Jurkat, Clone E6-1 (cell line): ENCODE data around the gene NRTN.
"Not testable (repeated sequence)": the region's sequence is repeated elsewhere in the genome, so short reads cannot be mapped to it uniquely, and the experiment has no call there.

Experiments
- DNase-seq: peaks from one replicate; pipeline ENCODE4 v3.0.0-alpha.2; 2011; ENCODE audit warnings: low read depth, low spot score
- H3K4me3 ChIP-seq: 2 replicates; pipeline ENCODE4 v1.5.1; 2011; ENCODE audit warnings: mild to moderate bottlenecking, low read length, control low read depth, moderate library complexity

Gene NRTN

DNA sequence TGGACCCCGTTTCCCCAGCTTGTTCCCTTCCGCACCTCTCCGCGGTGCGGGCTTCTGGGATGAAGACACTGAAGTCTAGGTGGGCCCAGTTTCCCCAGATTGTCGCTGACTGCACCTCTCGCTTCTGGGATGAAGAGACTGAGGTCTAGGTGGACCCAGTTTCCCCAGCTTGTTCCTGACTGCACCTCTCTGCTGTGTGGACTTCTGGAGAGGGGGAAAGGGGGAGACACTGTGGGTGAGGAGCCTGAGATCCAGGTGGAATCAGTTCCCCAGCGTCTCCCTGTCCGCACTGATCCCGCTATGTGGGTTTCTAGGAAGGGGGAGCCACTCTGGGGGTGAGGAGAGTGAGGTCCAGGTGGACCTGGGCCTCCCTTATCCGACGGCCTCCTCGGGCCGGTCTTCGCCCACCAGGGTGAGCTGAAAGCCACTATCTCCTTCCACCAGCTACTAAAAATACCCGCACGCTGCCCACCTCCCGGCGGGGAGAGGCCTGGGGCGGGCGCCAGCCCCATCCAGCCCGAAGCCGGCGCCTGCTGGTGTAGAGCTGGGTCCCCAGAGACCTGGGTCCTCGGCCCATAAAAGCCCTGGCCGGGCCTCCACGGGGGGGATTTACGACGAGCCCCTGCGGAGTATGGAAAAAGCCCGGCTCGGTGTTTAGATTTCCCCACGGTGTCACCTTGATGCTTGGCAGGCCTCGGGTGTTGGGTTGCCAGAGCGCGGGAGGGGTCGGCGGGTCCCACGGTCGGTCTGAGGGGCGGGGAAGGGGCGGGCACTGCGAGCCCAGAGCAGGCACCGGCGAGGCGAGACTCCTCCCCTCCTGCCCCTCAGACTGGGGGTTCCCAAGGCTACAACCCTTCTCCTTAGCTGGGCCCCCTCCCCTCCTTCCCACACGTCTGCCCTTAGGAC lies 24.0 kb downstream of the NRTN start:
- peak overlapping the region; percentile 96 for H3K4me3 ChIP-seq
- DNase-seq = no peak

DNA sequence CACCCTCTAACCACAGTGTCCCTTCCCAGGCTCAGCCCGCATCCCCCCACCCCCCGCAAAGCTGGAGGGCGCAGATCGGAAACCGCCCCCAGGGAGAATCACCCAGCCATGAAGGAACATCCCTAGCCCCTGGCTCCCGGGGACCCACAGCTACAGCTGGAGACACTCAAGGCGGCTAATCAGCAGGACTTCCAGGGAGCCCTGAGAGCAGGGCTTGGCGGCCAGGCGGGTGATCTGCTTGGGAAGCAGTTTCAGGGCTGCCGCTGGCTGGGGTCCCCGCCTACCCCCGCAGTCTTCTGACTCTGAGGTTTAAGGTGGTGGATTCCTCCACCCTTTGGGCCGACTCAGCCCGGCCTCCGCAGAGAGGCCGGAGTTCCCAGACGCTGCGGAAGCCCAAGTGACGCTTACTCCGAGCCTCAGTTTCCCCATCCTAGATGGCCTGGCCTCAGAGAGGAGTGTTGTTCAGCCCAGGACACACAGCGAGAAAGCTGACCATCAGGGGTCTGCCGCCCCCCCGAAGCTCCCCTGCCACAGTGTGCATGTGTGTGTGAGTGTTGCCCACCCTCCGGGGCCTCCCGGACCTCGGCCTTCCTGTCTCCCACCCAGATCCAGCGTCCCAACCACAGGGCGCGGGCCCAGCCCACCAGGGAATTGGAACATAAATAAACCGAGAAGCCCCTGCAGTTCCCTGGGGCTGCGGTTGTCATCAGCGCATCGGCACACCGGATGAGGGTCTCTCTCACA lies 24.9 kb downstream of the NRTN start:
- H3K4me3 ChIP-seq = peak overlapping the region; percentile 96

DNA sequence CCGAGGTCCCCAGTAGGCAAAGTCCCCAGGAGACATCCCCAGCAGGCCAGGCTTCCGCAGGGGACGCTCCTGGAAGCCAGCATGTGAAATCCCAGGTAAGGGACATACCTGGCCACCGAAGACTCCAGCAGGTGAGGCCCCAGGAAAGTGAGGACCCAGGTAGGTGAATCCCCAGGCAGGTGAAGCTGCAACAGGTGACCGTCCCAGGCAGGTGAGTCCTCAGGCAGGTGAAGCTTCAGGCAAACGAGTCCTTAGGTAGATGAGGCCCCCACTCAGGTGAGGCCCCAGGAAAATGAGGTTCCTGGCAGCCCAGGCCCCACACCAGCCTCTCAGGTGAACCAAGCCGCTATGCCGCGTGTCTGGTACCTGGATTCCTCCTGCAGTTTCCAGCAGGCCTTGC lies 26.3 kb downstream of the NRTN start:
- no peak overlapping the region for H3K4me3 ChIP-seq
- no peak for DNase-seq

More for the DNA sequence above, 24.9 kb downstream of the NRTN start:
- DNase-seq = no peak

DNA sequence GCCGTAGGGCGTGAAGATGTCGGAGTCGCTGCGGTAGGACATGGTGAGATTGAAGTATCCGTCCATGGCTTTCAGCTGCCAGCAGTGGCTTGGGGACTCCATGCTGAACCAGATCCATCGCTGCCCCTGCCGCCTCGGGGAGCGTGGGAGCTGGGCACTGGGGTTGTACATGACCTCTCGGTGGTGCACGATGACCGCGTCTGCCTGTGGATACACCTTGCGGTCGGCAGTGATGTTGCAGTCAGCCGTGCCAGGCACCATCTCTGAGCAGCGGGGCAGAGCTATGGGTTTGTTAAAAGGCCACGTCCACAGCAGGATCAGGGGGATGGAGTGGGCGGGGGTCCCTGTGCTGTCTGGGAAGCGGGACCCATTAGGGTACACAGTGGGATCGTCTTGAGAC lies 27.2 kb downstream of the NRTN start:
- H3K4me3 ChIP-seq = no peak overlapping the region
- DNase-seq = no peak

DNA sequence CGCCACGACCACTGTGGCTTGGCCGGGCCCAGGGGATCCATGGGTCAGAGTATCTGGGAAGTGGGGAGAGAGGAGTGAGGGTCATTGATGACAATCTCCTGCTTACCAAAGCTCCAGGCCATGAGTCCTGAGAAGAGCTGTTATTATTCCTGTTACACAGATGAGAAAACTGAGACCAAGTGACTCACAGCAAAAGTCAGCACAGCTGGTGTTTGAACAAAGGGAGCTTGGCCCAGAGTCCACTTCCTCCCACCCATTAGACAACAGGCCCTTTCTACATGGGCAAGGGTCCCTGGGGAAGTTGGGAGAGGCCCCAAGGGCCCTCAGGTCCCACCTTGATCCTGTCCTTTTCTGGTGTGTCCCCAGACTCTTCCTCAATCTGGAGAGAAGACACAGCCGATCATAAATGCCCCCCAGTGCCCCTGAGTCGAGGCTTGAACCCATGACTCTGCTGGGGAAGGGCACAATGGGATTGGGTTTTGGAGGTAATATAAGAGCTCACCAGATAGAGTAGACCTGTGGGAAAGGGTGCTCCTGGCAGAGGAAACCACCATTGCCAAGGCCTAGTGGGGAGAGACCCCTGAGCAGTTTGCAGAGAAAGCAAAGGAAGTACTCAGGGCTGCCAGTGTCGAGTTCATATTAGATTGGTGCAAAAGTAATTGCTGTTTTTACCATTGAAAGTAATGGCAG lies 27.8 kb downstream of the NRTN start:
- no peak overlapping the region for H3K4me3 ChIP-seq
- DNase-seq = no peak

DNA sequence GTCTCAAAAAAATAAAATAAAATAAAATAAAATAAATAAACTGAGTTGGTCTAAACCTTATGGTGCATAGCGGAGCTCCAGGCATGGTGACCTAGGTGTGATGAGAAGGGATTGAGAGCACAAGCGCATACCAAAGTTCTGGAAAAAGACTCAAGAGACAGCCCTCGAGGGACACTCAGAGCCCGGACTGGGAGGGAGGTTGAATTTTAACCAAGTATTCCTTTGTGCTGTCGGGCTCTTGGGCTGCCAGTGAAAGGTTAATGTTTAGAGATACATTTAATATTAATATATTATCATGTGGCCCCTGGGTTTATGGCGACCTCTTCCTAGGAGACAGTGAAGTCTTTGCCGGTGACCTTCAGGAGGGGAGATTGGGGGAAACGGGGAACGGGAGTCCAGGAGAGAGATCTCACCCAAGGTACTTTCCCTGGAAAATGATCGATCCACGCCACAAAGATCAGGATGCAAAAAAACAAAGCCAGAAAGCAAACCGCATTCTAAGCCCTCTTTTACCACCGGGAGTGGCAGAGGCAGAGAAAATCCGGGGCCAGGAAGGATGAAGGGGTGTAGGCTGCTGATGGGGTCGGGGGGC lies 33.0 kb downstream of the NRTN start:
- no peak overlapping the region for H3K4me3 ChIP-seq
- no peak for DNase-seq

DNA sequence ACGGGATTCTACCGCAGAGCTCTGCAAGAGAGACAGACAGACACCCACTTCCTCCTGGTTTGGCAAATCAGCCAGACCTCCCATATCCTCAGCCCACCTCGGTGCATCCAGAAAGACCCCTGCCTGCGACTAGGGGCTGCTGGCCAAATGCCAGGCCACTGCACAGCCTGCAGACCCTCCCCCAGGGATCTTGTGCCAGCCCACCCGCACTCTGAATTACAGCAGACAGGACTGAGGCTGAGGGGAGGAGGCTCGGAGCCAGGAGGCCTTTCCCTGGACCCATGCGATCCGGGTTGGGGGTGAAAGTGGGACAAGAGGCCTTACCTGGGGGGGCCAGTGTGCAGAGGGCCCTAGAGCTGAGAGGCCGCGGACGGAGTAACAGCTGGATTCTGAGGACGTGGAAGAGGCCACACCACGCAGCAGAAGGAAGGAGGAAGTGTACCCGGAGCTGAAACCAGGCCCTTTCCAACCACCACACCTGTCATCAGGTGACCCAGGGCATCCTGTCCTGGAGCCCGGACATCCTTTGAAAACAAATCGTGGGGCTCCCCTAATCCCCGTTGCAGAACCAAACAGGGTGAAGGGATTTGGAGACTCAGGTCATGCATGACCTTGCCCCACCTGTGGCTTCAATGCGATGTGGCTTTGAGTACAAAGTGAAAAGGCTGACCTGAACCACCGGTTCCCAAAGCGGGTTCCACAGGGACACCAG lies 33.6 kb downstream of the NRTN start:
- no peak overlapping the region for H3K4me3 ChIP-seq
- no peak for DNase-seq

DNA sequence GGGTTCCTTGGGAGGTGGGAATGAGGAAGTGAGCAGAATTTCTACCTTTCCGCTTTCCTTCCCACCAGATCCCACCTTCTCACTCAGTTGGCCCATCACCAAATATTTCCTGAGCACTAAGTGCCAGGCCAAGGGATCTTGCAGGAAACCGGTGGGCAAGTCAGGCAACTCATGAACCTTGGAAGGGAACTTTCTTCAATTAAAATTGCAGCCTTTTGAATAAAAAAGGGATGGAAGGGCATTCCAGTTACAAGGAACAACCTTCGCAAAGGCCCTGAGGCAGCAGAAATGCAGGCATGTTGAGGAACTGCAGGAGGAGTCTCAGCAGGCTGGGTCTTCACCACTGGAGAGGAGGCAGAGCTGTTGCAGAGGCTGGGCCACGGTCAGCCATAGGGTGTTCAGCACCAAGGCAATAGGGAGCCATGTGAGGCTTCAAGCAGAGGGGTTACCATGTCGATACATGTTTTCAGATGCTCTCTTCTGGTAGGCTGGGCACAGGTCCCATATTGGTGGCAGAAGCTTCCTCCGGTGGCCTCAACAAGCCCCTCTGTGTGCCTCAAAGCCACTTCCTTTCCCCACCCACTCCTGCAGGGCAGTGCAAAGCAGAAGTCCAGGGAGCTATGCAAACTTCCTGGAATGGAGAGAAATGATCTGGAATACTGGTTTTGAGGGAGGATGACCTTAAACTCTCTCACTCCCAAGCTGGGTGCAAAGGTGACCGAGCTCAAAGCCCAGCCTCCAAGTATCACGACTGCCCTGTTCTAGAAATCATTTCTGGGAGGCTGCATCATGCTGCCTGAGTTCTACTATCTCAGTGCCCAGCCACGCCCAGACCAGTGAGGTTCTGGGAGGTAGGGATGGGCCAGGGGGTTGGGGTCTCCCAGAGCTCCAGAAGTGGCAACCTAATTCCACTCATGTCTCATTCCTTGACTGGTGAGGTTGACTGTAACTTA lies 34.5 kb downstream of the NRTN start, which contains the start of gene FUT6:
TSS of gene FUT6 (minus strand) at position 638 of the 953 bp plus-strand sequence. CDS start 7,135 bp downstream, outside the sequence.
- no peak for DNase-seq
- no peak within 1 kb of the TSS for H3K4me3 ChIP-seq

DNA sequence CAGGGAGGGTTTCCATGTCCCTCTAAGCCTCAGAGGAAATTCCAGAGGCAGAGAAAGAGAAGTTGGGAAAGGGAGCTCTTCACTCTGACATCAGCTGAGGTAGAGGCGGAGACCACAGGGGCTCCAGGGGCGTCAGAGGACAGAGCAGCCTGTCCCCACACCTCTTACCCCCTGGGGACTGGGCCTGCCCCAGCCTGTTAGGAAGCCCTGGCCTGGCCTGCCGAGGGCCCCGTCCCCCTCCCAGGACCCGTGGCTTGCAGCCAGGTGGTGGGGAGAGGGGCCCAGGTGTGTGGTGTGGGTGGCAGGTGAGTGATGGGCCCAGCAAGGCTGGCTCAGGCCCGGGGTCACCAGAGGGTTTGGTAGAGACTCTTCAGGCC lies 36.9 kb downstream of the NRTN start:
- DNase-seq = not testable (repeated sequence)

DNA sequence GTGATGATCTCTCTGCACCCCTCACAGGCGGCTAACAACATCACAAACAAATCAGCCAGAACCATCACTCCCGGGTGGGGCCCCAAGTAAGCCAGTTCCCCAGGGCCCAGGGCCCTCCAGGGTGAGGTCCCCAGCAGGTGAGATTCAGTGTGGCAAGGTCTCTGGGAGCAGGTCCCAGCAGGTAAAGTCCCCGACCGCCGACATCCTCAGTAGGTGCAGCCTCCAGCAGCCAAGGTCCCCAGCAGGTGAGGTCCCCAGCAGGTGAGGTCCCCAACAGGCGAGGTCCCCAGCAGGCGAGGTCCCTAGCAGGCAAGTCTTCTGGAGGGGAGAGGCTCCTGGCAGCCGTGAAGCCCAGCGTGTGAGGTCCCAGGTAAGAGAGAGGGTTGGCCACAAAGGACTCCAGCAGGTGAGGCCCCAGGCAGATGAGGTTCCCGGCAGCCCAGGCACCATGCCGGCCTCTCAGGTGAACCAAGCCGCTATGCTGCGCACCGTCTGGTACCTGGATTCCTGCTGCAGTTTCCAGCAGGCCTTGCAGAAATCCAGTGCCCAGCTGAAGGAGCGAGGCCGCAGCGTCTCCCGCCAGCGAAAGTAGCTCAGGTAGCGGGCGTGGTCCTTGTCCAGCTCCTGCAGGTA lies 38.5 kb downstream of the NRTN start:
- DNase-seq = no peak
- H3K4me3 ChIP-seq = no peak overlapping the region

More for the DNA sequence above, 36.9 kb downstream of the NRTN start:
- not testable (repeated sequence) for H3K4me3 ChIP-seq

DNA sequence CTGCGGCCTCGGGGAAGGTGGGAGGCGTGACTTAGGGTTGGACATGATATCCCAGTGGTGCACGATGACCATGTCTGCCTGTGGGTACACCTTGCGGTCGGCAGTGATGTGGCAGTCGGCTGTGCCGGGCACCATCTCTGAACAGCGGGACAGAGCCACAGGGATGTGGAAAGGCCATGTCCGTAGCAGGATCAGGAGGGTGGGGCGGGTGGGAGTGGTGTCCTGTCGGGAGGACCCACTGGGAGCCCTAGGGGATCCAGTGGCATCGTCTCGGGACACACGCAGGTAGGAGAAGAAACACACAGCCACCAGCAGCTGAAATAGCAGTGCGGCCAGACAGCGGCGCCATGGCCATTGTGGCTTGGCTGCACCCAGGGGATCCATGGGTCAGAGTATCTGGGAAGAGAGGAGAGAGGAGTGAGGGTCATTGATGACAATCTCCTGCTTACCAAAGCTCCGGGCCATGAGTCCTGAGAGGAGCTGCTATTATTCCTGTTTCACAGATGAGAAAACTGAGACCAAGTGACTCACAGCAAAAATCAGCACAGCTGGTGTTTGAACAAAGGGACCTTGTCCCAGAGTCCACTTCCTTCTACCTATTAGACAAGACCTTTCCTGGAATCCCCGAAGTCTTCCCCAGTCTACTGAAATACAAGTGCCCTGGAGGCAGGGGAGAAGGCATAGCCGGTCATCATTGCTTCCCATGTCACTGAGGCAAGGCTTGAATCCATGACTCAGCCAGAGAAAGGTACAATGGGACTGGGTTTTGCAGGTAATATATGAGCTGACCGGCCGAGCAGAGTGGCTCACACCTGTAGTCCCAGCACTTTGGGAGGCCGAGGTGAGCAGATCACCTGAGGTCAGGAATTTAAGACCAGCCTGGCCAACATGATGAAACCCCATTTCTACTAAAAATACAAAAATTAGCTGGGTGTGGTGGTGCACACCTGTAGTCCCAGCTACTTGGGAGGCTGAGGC lies 39.9 kb downstream of the NRTN start:
- no peak overlapping the region for H3K4me3 ChIP-seq
- DNase-seq = no peak

DNA sequence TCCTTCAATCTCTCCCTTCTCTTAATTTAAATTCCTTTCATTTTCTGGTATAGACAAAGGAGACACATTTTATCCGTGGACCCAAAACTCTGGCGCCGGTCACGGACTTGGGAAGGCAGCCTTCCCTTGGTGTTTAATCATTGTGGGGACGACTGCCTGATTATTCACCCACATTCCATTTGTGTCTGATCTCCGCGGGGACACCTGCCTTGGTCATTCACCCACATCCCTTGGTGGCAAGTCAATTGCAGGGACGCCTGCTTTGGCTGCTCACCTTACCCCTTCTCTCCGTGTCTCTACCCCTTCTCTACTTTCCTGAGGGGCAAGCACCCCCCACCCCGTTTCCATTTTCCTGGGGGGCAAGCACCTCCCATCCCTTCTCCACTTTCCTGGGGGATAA lies 43.0 kb downstream of the NRTN start:
- H3K4me3 ChIP-seq, DNase-seq: not testable (repeated sequence)

DNA sequence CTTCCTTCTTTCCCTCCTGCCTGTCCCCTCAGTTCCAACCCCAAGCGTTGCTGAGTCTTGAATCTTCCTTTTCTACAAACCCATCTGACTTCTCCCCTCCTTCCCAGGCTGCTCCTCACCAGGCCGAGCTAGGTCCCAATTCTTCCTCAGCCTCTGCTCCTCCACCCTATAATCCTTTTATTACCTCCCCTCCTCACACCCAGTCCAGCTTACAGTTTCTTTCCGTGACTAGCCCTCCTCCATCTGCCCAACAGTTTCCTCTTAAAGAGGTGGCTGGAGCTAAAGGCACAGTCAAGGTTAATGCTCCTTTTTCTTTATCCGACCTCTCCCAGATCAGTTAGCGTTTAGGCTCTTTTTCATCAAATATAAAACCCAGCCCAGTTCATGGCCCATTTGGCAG lies 43.8 kb downstream of the NRTN start:
- not testable (repeated sequence) for DNase-seq, H3K4me3 ChIP-seq

DNA sequence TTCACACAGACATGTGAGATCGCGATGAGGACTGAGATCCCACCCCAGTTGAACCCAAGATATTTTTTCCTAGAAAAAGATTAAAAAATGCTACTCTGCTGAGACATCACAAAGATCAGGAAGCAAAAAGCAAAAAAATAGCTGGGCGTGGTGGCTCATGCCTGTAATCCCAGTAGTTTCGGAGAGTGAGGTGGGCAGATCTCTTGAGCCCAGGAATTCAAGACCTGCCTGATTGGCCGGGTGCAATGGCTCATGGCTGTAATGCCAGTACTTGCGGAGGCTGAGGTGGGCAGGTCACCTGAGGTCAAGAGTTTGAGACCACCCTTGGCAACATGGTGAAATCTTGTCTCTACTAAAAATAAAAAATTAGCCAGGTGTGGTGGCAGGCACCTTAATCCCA lies 45.3 kb downstream of the NRTN start:
- H3K4me3 ChIP-seq = no peak overlapping the region
- DNase-seq = no peak

DNA sequence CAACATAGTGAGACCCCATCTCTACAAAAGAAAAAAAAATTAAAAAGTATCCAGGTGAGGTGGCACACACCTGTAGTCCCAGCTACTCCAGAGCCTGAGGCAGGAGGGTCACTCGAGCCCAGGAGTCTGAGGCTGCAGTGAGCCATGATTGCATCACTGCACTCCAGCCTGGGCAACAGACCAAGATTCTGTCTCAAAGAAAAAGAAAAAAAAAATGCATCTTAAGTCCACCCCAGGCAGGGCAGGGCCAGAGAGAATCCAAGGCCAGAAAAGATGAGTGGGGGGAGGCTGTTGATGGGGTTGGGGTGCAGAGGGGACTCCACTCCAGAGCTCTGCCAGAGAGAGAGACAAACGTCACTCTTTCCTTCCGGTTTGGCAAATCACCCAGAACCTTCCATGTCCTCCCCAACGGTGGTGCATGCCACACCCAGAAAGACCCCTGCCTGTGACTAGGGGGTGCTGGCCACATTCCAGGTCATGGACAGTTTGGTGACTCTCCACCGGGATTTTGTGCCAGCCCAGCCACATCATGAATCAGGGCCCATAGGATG lies 46.0 kb downstream of the NRTN start:
- no peak for DNase-seq
- H3K4me3 ChIP-seq = no peak overlapping the region

DNA sequence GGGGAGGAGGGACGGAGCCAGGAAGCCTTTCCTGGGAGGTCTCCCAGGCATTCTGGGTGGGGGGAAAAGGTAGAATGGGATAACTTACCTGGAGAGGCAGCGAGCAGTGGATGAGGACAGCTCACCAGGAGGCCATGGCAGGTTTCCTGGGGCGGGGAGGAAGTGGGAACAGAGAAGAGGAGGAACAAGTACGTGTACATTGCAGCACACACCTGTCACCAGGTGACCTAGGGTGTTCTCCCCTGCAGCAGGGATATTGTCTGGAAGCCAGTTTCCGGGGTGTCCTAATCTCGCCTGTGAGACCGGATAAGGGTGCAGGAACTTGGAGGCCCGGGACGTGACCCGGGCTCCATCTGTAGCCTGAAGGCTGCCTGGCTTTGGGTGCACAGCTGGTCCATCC lies 46.4 kb downstream of the NRTN start, which contains the start of gene FUT3:
TSS of gene FUT3 (minus strand) at position 148 of the 400 bp plus-strand sequence.
- H3K4me3 ChIP-seq = no peak within 1 kb of the TSS
- DNase-seq = no peak
